SK-N-SH treated with all-trans-retinoic acid at 6 μM for 48 hours (cell line): ENCODE measurements around the gene USP1.

Experiments used
- ATAC-seq: fragments of 200-7000 bp; cut with Tn5 transposase; 3 replicates; pipeline ENCODE4 v1.9.1; 2020; ENCODE audit warnings: mild to moderate bottlenecking, moderate library complexity
- ARNTL ChIP-seq: fragments of 450-650 bp; formaldehyde crosslinking; IDR thresholded peaks from 2 replicates; pipeline ENCODE4 v1.5.0; 2020; ENCODE audit warnings: low read depth, mild to moderate bottlenecking, moderate library complexity, borderline replicate concordance
- ESRRG ChIP-seq: fragments of 250-450 bp; sonication (Bioruptor Pico); IDR thresholded peaks from 2 replicates; pipeline ENCODE4 v1.6.1; 2021; ENCODE audit warnings: mild to moderate bottlenecking
- OSR1 ChIP-seq: fragments of 250-450 bp; sonication (Bioruptor Pico); IDR thresholded peaks from 2 replicates; pipeline ENCODE4 v1.8.0; 2022; ENCODE audit warnings: moderate library complexity, mild to moderate bottlenecking, inconsistent platforms
- RARB ChIP-seq: fragments of 250-450 bp; sonication (Bioruptor Pico); IDR thresholded peaks from 2 replicates; pipeline ENCODE4 v1.8.0; 2021; ENCODE audit warnings: mild to moderate bottlenecking, moderate library complexity
- SNAI2 ChIP-seq: fragments of 250-450 bp; sonication (Bioruptor Pico); IDR thresholded peaks from 2 replicates; pipeline ENCODE4 v1.5.0; 2020; ENCODE audit warnings: mild to moderate bottlenecking, moderate library complexity
- TOX ChIP-seq: fragments of 250-450 bp; sonication (Bioruptor Pico); IDR thresholded peaks from 2 replicates; pipeline ENCODE4 v1.8.0; 2021; ENCODE audit warnings: mild to moderate bottlenecking, moderate library complexity, borderline replicate concordance
- ZC3H10 ChIP-seq: fragments of 250-450 bp; sonication (Bioruptor Pico); IDR thresholded peaks from 2 replicates; pipeline ENCODE4 v1.5.1; 2021; ENCODE audit warnings: mild to moderate bottlenecking, moderate library complexity
- ZFP3 ChIP-seq: fragments of 250-450 bp; sonication (Bioruptor Pico); IDR thresholded peaks from 2 replicates; pipeline ENCODE4 v1.5.0; 2020; ENCODE audit warnings: mild to moderate bottlenecking, moderate library complexity
- ZNF565 ChIP-seq: fragments of 450-650 bp; formaldehyde crosslinking; conservative IDR thresholded peaks from 2 replicates; pipeline ENCODE4 v1.5.0; 2020; ENCODE audit warnings: low read depth, mild to moderate bottlenecking, moderate library complexity
- ZNF70 ChIP-seq: fragments of 450-650 bp; formaldehyde crosslinking; IDR thresholded peaks from 2 replicates; pipeline ENCODE4 v1.5.0; 2020; ENCODE audit warnings: mild to moderate bottlenecking, moderate library complexity
- TF ChIP-seq, protein P1 (sequence below): fragments of 250-450 bp; sonication (Bioruptor Pico); IDR thresholded peaks from 2 replicates; pipeline ENCODE4 v1.5.0; 2020; ENCODE audit warnings: mild to moderate bottlenecking, moderate library complexity
- TF ChIP-seq, protein P2 (sequence below): fragments of 250-450 bp; sonication (Bioruptor Pico); IDR thresholded peaks from 2 replicates; pipeline ENCODE4 v1.8.0; 2020; ENCODE audit warnings: mild to moderate bottlenecking, moderate library complexity, borderline replicate concordance
- TF ChIP-seq, protein P3 (sequence below): fragments of 250-450 bp; sonication (Bioruptor Pico); IDR thresholded peaks from 2 replicates; pipeline ENCODE4 v1.5.1; 2021; ENCODE audit warnings: mild to moderate bottlenecking, moderate library complexity
- TF ChIP-seq, protein P4 (sequence below): fragments of 250-450 bp; sonication (Bioruptor Pico); IDR thresholded peaks from 2 replicates; pipeline ENCODE4 v1.5.1; 2020; ENCODE audit warnings: low read depth, mild to moderate bottlenecking, moderate library complexity

Gene USP1

DNA sequence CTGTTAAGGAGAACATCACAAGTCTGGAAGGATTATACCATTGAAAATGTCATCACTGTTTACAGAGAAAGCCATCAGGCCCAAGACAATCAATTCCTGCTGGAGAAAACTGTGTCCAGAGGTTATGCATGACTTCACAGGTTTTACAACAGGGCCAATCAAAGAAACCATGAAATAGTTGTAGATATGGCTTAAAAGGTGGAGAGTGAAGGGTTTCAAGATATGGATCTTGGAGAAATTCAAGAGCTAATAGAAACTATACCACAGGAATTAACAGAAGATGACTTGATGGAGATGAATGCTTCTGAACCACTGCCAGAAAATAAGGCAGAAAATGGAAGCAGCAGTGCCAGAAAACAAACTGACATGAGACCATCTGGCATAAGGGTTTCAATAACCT is 30.2 kb downstream of the USP1 start:
- ATAC-seq = peak; percentile 35; the same call in 2 of the 3 replicates
- TF ChIP-seq ESRRG = no peak
- TF ChIP-seq ZNF70 = no peak
- TF ChIP-seq, protein P1, sequence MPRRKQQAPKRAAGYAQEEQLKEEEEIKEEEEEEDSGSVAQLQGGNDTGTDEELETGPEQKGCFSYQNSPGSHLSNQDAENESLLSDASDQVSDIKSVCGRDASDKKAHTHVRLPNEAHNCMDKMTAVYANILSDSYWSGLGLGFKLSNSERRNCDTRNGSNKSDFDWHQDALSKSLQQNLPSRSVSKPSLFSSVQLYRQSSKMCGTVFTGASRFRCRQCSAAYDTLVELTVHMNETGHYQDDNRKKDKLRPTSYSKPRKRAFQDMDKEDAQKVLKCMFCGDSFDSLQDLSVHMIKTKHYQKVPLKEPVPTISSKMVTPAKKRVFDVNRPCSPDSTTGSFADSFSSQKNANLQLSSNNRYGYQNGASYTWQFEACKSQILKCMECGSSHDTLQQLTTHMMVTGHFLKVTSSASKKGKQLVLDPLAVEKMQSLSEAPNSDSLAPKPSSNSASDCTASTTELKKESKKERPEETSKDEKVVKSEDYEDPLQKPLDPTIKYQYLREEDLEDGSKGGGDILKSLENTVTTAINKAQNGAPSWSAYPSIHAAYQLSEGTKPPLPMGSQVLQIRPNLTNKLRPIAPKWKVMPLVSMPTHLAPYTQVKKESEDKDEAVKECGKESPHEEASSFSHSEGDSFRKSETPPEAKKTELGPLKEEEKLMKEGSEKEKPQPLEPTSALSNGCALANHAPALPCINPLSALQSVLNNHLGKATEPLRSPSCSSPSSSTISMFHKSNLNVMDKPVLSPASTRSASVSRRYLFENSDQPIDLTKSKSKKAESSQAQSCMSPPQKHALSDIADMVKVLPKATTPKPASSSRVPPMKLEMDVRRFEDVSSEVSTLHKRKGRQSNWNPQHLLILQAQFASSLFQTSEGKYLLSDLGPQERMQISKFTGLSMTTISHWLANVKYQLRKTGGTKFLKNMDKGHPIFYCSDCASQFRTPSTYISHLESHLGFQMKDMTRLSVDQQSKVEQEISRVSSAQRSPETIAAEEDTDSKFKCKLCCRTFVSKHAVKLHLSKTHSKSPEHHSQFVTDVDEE (CRISPR knock-in tag) = no peak
- TF ChIP-seq TOX = no peak
- TF ChIP-seq, protein P2, sequence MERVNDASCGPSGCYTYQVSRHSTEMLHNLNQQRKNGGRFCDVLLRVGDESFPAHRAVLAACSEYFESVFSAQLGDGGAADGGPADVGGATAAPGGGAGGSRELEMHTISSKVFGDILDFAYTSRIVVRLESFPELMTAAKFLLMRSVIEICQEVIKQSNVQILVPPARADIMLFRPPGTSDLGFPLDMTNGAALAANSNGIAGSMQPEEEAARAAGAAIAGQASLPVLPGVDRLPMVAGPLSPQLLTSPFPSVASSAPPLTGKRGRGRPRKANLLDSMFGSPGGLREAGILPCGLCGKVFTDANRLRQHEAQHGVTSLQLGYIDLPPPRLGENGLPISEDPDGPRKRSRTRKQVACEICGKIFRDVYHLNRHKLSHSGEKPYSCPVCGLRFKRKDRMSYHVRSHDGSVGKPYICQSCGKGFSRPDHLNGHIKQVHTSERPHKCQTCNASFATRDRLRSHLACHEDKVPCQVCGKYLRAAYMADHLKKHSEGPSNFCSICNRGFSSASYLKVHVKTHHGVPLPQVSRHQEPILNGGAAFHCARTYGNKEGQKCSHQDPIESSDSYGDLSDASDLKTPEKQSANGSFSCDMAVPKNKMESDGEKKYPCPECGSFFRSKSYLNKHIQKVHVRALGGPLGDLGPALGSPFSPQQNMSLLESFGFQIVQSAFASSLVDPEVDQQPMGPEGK (CRISPR knock-in tag) = no peak
- TF ChIP-seq, protein P3, sequence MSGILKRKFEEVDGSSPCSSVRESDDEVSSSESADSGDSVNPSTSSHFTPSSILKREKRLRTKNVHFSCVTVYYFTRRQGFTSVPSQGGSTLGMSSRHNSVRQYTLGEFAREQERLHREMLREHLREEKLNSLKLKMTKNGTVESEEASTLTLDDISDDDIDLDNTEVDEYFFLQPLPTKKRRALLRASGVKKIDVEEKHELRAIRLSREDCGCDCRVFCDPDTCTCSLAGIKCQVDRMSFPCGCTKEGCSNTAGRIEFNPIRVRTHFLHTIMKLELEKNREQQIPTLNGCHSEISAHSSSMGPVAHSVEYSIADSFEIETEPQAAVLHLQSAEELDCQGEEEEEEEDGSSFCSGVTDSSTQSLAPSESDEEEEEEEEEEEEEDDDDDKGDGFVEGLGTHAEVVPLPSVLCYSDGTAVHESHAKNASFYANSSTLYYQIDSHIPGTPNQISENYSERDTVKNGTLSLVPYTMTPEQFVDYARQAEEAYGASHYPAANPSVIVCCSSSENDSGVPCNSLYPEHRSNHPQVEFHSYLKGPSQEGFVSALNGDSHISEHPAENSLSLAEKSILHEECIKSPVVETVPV = no peak

DNA sequence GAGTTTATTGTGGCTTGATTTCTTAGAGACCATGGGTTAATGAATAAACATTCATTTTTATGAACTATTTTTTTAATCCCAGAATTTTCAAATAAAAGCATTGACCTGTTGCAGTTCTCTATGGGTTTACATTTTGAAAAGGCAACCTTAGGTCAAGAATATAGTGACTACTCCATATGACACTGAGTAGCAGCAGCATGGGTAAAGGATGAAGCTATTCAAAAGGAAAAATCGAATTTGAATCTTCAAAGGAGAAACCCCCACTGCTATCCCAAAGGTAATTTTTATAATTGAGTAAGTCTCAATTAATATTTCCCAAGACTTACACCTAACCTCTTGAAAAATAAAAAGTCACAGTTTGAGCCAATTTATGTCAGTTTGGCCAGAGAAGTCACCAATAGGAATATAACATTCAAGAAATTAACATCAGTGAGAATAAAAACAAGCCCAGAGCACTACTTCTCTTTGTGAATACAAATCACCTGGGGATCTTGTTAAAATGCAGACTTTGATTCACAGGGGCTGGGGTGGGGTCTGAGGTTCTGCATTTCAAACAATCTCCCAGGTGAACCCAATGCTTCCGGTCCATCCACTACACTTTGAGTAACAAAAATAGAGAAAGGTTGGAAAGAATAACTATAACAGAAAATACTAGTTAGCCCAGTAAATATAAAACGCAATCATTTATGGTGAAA is 39.8 kb downstream of the USP1 start:
- TF ChIP-seq ZC3H10 (no peak), ARNTL (CRISPR knock-in tag) (no peak), ESRRG (no peak), SNAI2 (no peak), RARB (no peak), ZNF565 (no peak)
- TF ChIP-seq, protein P3 = no peak
- TF ChIP-seq, protein P4, sequence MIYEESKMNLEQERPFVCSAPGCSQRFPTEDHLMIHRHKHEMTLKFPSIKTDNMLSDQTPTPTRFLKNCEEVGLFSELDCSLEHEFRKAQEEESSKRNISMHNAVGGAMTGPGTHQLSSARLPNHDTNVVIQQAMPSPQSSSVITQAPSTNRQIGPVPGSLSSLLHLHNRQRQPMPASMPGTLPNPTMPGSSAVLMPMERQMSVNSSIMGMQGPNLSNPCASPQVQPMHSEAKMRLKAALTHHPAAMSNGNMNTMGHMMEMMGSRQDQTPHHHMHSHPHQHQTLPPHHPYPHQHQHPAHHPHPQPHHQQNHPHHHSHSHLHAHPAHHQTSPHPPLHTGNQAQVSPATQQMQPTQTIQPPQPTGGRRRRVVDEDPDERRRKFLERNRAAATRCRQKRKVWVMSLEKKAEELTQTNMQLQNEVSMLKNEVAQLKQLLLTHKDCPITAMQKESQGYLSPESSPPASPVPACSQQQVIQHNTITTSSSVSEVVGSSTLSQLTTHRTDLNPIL = no peak
- TF ChIP-seq, protein P1 (CRISPR knock-in tag) = no peak
- no peak for ATAC-seq

DNA sequence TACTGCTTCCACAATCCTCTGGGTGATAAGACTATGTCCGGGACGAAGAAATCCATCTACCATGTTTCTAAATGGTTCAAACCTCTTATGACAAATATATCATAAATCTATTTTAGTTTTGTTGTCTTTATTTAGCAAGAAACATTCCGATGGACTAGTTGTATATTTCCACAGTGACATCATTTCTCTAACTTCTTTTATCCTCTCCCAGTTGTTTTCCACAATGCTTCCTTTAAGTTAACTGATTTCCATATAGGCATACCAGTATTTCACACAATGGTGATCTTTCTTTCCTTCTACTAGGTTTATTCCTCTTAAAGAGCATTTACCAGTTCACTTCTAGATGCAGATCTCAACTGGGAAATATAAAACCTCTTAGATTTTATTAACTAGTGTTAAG is 44.8 kb downstream of the USP1 start:
- ATAC-seq = no peak
- TF ChIP-seq SNAI2 = no peak
- TF ChIP-seq RARB = no peak
- TF ChIP-seq ZFP3 = no peak
- TF ChIP-seq OSR1 (CRISPR knock-in tag) = no peak
- no peak for TF ChIP-seq ESRRG
- TF ChIP-seq, protein P2 (CRISPR knock-in tag) = no peak
